AG04449 (cell line): ENCODE data around the gene HK3.

ENCODE experiments used
- CTCF ChIA-PET: fragments of 350-600 bp; formaldehyde crosslinking; extraction: SDS; loops from one replicate; lab custom pipeline; 2021; ENCODE audit warnings: antibody characterized with exemption; lab: Yijun Ruan, JAX
- POLR2A ChIA-PET: fragments of 400-600, 350-600 bp; formaldehyde crosslinking; extraction: SDS; loops from one replicate; lab custom pipeline; 2020; ENCODE audit warnings: antibody characterized with exemption, inconsistent platforms; lab: Yijun Ruan, JAX
- DNase-seq: peaks from one replicate; pipeline ENCODE4 v3.0.0-alpha.2; 2010; ENCODE audit warnings: low read depth, low spot score
- H3K4me3 ChIP-seq: 2 replicates; pipeline ENCODE4 v1.5.1; 2011; ENCODE audit warnings: low read depth, mild to moderate bottlenecking, control low read depth, low read length
- CTCF ChIP-seq: IDR thresholded peaks from one replicate; pipeline ENCODE4 v1.5.1; 2011; ENCODE audit warnings: mild to moderate bottlenecking, moderate library complexity, low read length, control low read depth, inconsistent platforms; ENCODE audit not compliant: insufficient read depth; ENCODE audit errors: missing control alignments

HK3 gene

GRCh38 chr5:176859916-176860315 is 39.2 kb downstream of the HK3 start:
- no peak for TF ChIP-seq CTCF
- H3K4me3 ChIP-seq, result no peak overlapping the region
- CTCF ChIA-PET, result no interaction called here
- DNase-seq, result no peak
- POLR2A ChIA-PET, result no interaction called here

DNA sequence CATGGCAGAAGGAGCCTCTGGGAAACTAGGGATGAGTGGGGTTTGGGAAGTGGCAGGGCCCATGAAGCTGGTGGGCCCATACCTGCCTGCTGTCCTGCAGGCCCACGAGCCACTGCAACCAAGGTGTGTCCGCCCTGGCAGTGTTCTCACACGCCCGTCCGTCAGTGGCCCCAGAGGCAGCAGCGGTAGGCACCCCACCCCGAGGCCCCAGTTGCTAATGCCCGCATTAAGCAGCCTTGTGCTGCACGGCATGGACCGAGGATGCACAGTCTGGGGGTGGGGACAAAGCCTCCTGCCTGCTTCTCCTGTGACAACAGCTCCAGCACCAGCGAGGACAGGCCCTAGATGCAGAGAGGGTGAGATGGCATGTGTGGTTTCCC is 41.3 kb downstream of the HK3 start:
- no peak overlapping the region for H3K4me3 ChIP-seq
- POLR2A ChIA-PET, result no interaction called here

DNA sequence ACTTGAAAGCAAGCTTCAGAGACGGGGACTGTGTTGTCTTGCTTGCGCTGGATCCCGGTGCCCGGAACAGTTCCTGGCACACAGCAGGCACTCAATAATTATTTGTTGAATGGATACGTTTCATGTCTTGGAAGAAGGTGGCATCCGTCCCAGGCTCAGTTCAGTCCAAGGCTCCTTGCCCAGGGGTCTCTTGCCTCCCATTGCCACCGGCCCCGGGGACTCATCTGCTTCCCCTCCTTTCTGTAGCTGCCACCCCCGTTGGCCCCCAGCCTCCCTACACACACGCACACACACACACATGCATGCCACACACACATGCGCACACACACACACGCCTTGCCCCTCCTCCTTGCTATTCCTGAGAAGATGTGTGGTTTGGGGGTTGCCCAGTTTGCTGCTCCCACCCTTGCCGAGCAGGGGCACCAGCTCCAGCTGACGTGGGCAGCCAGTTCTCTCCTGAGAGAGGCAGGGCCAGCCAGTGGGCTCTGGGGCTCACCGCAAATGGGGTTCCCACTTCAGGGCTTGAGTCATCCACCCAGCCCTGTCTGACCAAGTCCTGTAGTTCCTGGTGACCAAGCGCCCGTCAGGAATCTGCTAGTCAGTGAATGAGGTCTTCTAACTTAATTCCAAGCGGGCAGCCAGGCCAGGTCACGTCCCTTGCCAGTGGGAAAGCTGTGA is 41.8 kb downstream of the HK3 start:
- no peak overlapping the region for H3K4me3 ChIP-seq
- DNase-seq, result no peak
- ChIA-PET POLR2A (no interaction called here), CTCF (no interaction called here)
- TF ChIP-seq CTCF, result no peak

More for the DNA sequence above, 41.3 kb downstream of the HK3 start:
- no peak for TF ChIP-seq CTCF
- DNase-seq, result no peak
- CTCF ChIA-PET, result no interaction called here

DNA sequence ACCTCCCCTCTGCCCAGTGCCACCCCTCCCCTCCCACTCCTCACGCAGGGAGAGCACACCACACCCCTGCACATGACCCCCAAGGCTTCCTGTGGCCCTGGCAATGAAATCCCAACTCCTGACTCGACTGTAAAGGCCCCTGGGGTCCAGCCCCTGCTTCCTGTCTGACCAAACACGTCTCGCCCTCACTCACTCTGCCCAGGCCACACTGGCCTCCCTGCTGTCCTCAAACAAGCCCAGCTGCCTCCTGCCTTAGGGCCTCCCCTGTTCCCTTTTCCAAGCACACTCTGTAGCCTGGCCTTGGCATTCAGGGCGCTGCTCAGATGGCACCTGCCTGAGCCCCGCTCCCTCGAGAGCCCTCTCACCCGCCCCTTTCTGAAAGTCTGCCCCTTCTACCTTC is 42.4 kb downstream of the HK3 start:
- CTCF ChIA-PET, result no interaction called here

GRCh38 chr5:176855598-176855997 is 43.5 kb downstream of the HK3 start:
- no peak for DNase-seq
- no peak overlapping the region for H3K4me3 ChIP-seq
- CTCF ChIA-PET, result no interaction called here
- no peak for TF ChIP-seq CTCF
- POLR2A ChIA-PET, result no interaction called here

More for the DNA sequence above, 42.4 kb downstream of the HK3 start:
- no peak overlapping the region for H3K4me3 ChIP-seq
- no peak for TF ChIP-seq CTCF
- no peak for DNase-seq
- POLR2A ChIA-PET, result no interaction called here

DNA sequence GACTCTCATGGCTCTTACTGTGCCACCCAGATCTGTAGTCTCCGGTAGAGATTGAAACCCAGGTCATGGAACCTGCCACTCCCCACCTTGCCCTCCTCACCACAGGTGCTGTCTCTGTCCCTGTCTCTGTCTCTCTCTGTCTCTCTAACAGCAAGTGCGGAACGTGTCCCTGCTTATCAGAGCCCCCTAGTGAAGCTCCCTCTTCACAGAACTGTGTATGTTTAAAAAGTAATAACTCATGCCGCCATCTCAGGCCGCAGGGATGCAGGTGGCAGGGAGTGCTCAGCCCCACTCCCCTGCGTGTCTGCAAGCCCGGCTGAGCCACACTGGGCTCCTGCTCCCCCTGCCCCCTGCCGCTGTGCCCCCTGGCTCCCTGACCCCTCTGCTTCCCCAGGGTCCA is 45.0 kb downstream of the HK3 start:
- TF ChIP-seq CTCF, result no peak
- DNase-seq, result no peak
- no peak overlapping the region for H3K4me3 ChIP-seq
- CTCF ChIA-PET, result interaction anchor here (1.4 kb wide), 1 partner anchor 10 kb away, joined by 3 read pairs; no protein-coding TSS in a partner anchor
- POLR2A ChIA-PET, result no interaction called here
